HCT116 (cell line): ENCODE results near the gene POGLUT2. TPM values are rescaled to one million over a fixed set of nuclear protein-coding genes. Genes with fewer than 3 reads are reported as not detected.

Source experiments
- ATAC-seq: fragments of 200-7000 bp; cut with Tn5 transposase; 2 replicates; pipeline ENCODE4 v1.9.1; 2020; ENCODE audit warnings: mild to moderate bottlenecking, moderate library complexity
- BruUV-seq: library from RNA; stranded (reverse); fragments of 400-500 nt; replicated peaks from 2 replicates; lab custom pipeline; 2021; lab: Mats Ljungman, UMichigan
- CTCF ChIA-PET: fragments of 300-600 bp; sonication (Branson Sonifier 250); formaldehyde crosslinking; loops from one replicate; lab custom pipeline; 2021; ENCODE audit warnings: antibody characterized with exemption; lab: Charles Lee
- POLR2A ChIA-PET: fragments of 300-600, 350-600 bp; sonication (Branson Sonifier 250); formaldehyde crosslinking; loops from one replicate; lab custom pipeline; 2021; ENCODE audit warnings: antibody characterized with exemption; lab: Charles Lee
- RAD21 ChIA-PET, 2 experiments: fragments of 300-600 bp; sonication (Branson Sonifier 250); formaldehyde crosslinking; loops; one replicate each; lab custom pipeline; 2023; ENCODE audit warnings: low total read pairs in 2 of 2; ENCODE audit not compliant: uncharacterized antibody in 2 of 2, unreplicated experiment in 2 of 2, low non-redundant PET in 1 of 2; lab: Charles Lee
- DNase-seq: peaks from one replicate; pipeline ENCODE4 v3.0.0-alpha.2; 2010; ENCODE audit warnings: low read depth, low spot score
- H2AFZ ChIP-seq: fragments of 200-600 bp; shearing (Covaris generic), sonication (generic); 2 replicates; pipeline ENCODE4 v1.6.1; 2017; ENCODE audit warnings: low read depth, mixed run types, mixed read lengths, antibody characterized with exemption, low read length; ENCODE audit not compliant: poor library complexity, severe bottlenecking
- H3K27ac ChIP-seq: 2 replicates; pipeline ENCODE4 v1.5.1; 2012; ENCODE audit warnings: low read depth, low read length
- H3K27me3 ChIP-seq: fragments of 200-600 bp; sonication (generic); 2 replicates; pipeline ENCODE4 v1.6.1; 2016; ENCODE audit warnings: mixed run types, low read length, mixed read lengths; ENCODE audit not compliant: insufficient read depth
- H3K36me3 ChIP-seq, 2 experiments: fragments of 200-500 bp in 1 of 2; fragments of 200-600 bp in 1 of 2; sonication (Bioruptor generic) in 1 of 2; sonication (generic) in 1 of 2; 2 replicates each; pipeline versions ENCODE4 v1.5.1 to v1.6.1; 2014 to 2016; ENCODE audit warnings: low read length in 2 of 2, inconsistent platforms in 1 of 2, mixed read lengths in 1 of 2, mixed run types in 1 of 2; ENCODE audit not compliant: insufficient read depth in 2 of 2, control insufficient read depth in 1 of 2
- H3K4me1 ChIP-seq, 2 experiments: fragments of 200-600 bp in 1 of 2; sonication (generic) in 1 of 2; 2 replicates each; pipeline versions ENCODE4 v1.5.1 to v1.6.1; 2012 to 2017; ENCODE audit warnings: low read length in 2 of 2, inconsistent platforms in 1 of 2, mild to moderate bottlenecking in 1 of 2, mixed read lengths in 1 of 2, mixed run types in 1 of 2, moderate library complexity in 1 of 2; ENCODE audit not compliant: insufficient read depth in 2 of 2, control insufficient read depth in 1 of 2
- H3K4me2 ChIP-seq: fragments of 200-600 bp; sonication (generic); 2 replicates; pipeline ENCODE4 v1.6.1; 2017; ENCODE audit warnings: mixed run types, low read length, mixed read lengths
- H3K4me3 ChIP-seq, 2 experiments: fragments of 200-600 bp in 1 of 2; sonication (generic) in 1 of 2; replicated peaks in 1 of 2; 2 replicates each; pipeline ENCODE4 v1.5.1; 2011 to 2016; ENCODE audit warnings: low read length in 2 of 2, control low read depth in 1 of 2, low read depth in 1 of 2, mild to moderate bottlenecking in 1 of 2, mixed read lengths in 1 of 2, mixed run types in 1 of 2
- H3K79me2 ChIP-seq: fragments of 200-600 bp; sonication (generic); 2 replicates; pipeline ENCODE4 v1.6.1; 2017; ENCODE audit warnings: mild to moderate bottlenecking, mixed run types, low read length, moderate library complexity, mixed read lengths; ENCODE audit not compliant: insufficient read depth
- H3K9ac ChIP-seq: fragments of 200-600 bp; sonication (generic); 2 replicates; pipeline ENCODE4 v1.6.1; 2016; ENCODE audit warnings: low read length, mixed read lengths
- H3K9me2 ChIP-seq: fragments of 200-600 bp; sonication (generic), shearing (Covaris generic); 2 replicates; pipeline ENCODE4 v1.6.1; 2017; ENCODE audit warnings: mixed run types, mild to moderate bottlenecking, moderate library complexity; ENCODE audit not compliant: insufficient read depth
- H3K9me3 ChIP-seq, 2 experiments: fragments of 200-500 bp in 1 of 2; fragments of 200-600 bp in 1 of 2; sonication (Bioruptor generic) in 1 of 2; sonication (generic) in 1 of 2; 2 replicates each; pipeline ENCODE4 v1.6.1; 2014 to 2017; ENCODE audit warnings: low read length in 2 of 2, mixed read lengths in 2 of 2, inconsistent platforms in 1 of 2, low read depth in 1 of 2, mild to moderate bottlenecking in 1 of 2, mixed run types in 1 of 2, moderate library complexity in 1 of 2; ENCODE audit not compliant: control insufficient read depth in 1 of 2, insufficient read depth in 1 of 2
- H4K20me1 ChIP-seq: fragments of 200-600 bp; sonication (generic), shearing (Covaris generic); 2 replicates; pipeline ENCODE4 v1.6.1; 2017; ENCODE audit warnings: mixed run types, mild to moderate bottlenecking, moderate library complexity; ENCODE audit not compliant: insufficient read depth
- ATF3 ChIP-seq: IDR thresholded peaks from 2 replicates; pipeline ENCODE4 v1.6.1; 2012
- CEBPB ChIP-seq: IDR thresholded peaks from 2 replicates; pipeline ENCODE4 v1.6.1; 2012; ENCODE audit warnings: low read depth
- CTCF ChIP-seq, 3 experiments: fragments of 200-600 bp in 1 of 3; sonication (generic) in 1 of 3; IDR thresholded peaks in 2 of 3; conservative IDR thresholded peaks in 1 of 3; 2 replicates each; pipeline ENCODE4 v1.5.1; 2012 to 2017; ENCODE audit warnings: low read depth in 2 of 3, low read length in 2 of 3, antibody characterized with exemption in 1 of 3, borderline replicate concordance in 1 of 3, control low read depth in 1 of 3, mild to moderate bottlenecking in 1 of 3, mixed read lengths in 1 of 3, mixed run types in 1 of 3, moderate library complexity in 1 of 3; ENCODE audit not compliant: insufficient read depth in 1 of 3
- EGR1 ChIP-seq: IDR thresholded peaks from 2 replicates; pipeline ENCODE4 v1.6.1; 2012; ENCODE audit warnings: low read depth
- ELF1 ChIP-seq: IDR thresholded peaks from 2 replicates; pipeline ENCODE4 v1.6.1; 2012; ENCODE audit warnings: low read depth, borderline replicate concordance
- EZH2 ChIP-seq: fragments of 200-600 bp; sonication (generic); IDR thresholded peaks from 2 replicates; pipeline ENCODE4 v1.6.1; 2017; ENCODE audit warnings: antibody characterized with exemption, mixed run types
- EZH2phosphoT487 ChIP-seq: fragments of 200-600 bp; IDR thresholded peaks from 2 replicates; pipeline ENCODE4 v1.6.1; 2018; ENCODE audit warnings: antibody characterized with exemption, borderline replicate concordance
- POLR2A ChIP-seq: IDR thresholded peaks from 2 replicates; pipeline ENCODE4 v1.7.0; 2011; ENCODE audit warnings: borderline replicate concordance; ENCODE audit not compliant: insufficient read depth, insufficient read length; ENCODE audit errors: extremely low read depth
- POLR2AphosphoS5 ChIP-seq: IDR thresholded peaks from 2 replicates; pipeline ENCODE4 v1.6.1; 2011; ENCODE audit warnings: mild to moderate bottlenecking, low read depth, low read length, moderate library complexity
- RAD21 ChIP-seq: IDR thresholded peaks from 2 replicates; pipeline ENCODE4 v1.6.1; 2012; ENCODE audit warnings: low read depth, mild to moderate bottlenecking
- REST ChIP-seq: IDR thresholded peaks from 2 replicates; pipeline ENCODE4 v1.6.1; 2012; ENCODE audit warnings: low read depth
- SP1 ChIP-seq: IDR thresholded peaks from 2 replicates; pipeline ENCODE4 v1.6.1; 2012; ENCODE audit warnings: low read depth
- SRF ChIP-seq: IDR thresholded peaks from 2 replicates; pipeline ENCODE4 v1.6.1; 2012; ENCODE audit warnings: low read depth
- YY1 ChIP-seq: IDR thresholded peaks from 2 replicates; pipeline ENCODE4 v1.6.1; 2011; ENCODE audit warnings: low read length, low read depth, moderate library complexity, mild to moderate bottlenecking; ENCODE audit not compliant: insufficient replicate concordance; ENCODE audit errors: extremely low read depth
- ZBTB33 ChIP-seq: IDR thresholded peaks from 2 replicates; pipeline ENCODE4 v1.6.1; 2011; ENCODE audit warnings: mild to moderate bottlenecking, low read length, moderate library complexity; ENCODE audit not compliant: insufficient replicate concordance; ENCODE audit errors: extremely low read depth
- ZFX ChIP-seq: fragments of 450-650 bp; IDR thresholded peaks from 2 replicates; pipeline ENCODE4 v1.6.1; 2017
- ZNF274 ChIP-seq: fragments of 200-500 bp; sonication (Bioruptor generic); IDR thresholded peaks from 2 replicates; pipeline ENCODE4 v1.6.1; 2014; ENCODE audit warnings: mild to moderate bottlenecking, low read depth, low read length, inconsistent platforms
- intact Hi-C: fragments of 100-400 bp; cut with micrococcal nuclease; formaldehyde crosslinking; loops from 2 replicates; pipeline ENCODE4 v1.10.0; 2022
- total RNA-seq: library from RNA; stranded (reverse); gene quantifications from one replicate; pipeline ENCODE4 v1.2.1, GENCODE V29; 2021; ENCODE audit not compliant: unreplicated experiment

Gene POGLUT2
- total RNA-seq, 1 experiment from 2014 or later = 4.8 TPM

- TF ChIP-seq REST = no peak
- no peak for TF ChIP-seq ATF3
Observed at GRCh38 chr13:102769679-102770078, 29.1 kb downstream of the POGLUT2 start (continued).

GRCh38 chr13:102768909-102769308 is 29.9 kb downstream of the POGLUT2 start:
- intact Hi-C loops = no loop called here
- no TSS peak for BruUV-seq
- no peak overlapping the region for H3K9ac ChIP-seq
- H3K4me1 ChIP-seq = peaks cover 0 to 16% of the 10 kb centered on the region in 2 experiments; a peak in 2 of 4 replicates
- H3K79me2 ChIP-seq = peaks cover 24% of the 10 kb centered on the region
- H3K9me2 ChIP-seq = no peaks in the 10 kb centered on the region
- H2AFZ ChIP-seq = no peak overlapping the region
- H3K4me2 ChIP-seq = no peak overlapping the region
- H3K27me3 ChIP-seq = no peaks in the 10 kb centered on the region
- ChIA-PET POLR2A (interaction anchor here (1.2 kb wide), 1 partner anchor 9 kb away, joined by 3 read pairs; no protein-coding TSS in a partner anchor), CTCF (interaction anchor here (2.4 kb wide), 1 partner anchor 44 kb away, joined by 7 read pairs; no protein-coding TSS in a partner anchor), RAD21 (no interaction called here)
- DNase-seq = no peak
- peaks cover 3 to 6% of the 10 kb centered on the region in 2 experiments; a peak in 1 of 4 replicates for H3K36me3 ChIP-seq
- H3K9me3 ChIP-seq = no peaks in the 10 kb centered on the region
- H4K20me1 ChIP-seq = no peaks in the 10 kb centered on the region
- no peak overlapping the region for H3K27ac ChIP-seq
- no peak for ATAC-seq
- H3K4me3 ChIP-seq = no peak overlapping the region
- TF ChIP-seq EZH2 (no peak), POLR2AphosphoS5 (no peak), ZBTB33 (no peak), POLR2A (no peak), ATF3 (no peak), EZH2phosphoT487 (no peak), CTCF (IDR thresholded peaks at IDR 0.05 in 2 of 3, conservative IDR thresholded peaks at IDR 0.05 in 1 of 3; ENCODE audit: borderline replicate concordance in 1 of 3, insufficient read depth in 1 of 3, low read depth in 2 of 3, low read length in 2 of 3) (no peak), ZFX (no peak), CEBPB (no peak), RAD21 (no peak), EGR1 (no peak), SRF (no peak), ELF1 (no peak), ZNF274 (no peak), SP1 (no peak), YY1 (no peak)
